Karpas-422 (cell line): Measurements from ENCODE around the gene PABPC5. TPM values are rescaled to one million over a fixed set of nuclear protein-coding genes. Genes with fewer than 3 reads are reported as not detected.

ENCODE experiments used
- DNase-seq: peaks from one replicate; pipeline ENCODE4 v3.0.0-alpha.2; 2015
- H2AFZ ChIP-seq: fragments of 200-600 bp; sonication (generic); 2 replicates; pipeline ENCODE4 v1.6.1; 2014; ENCODE audit warnings: antibody characterized with exemption, low read length, mixed read lengths
- H3K27ac ChIP-seq: fragments of 200-600 bp; sonication (generic); 2 replicates; pipeline ENCODE4 v1.5.1; 2014; ENCODE audit warnings: mild to moderate bottlenecking, low read length, moderate library complexity
- H3K27me3 ChIP-seq: fragments of 200-600 bp; sonication (generic); 2 replicates; pipeline ENCODE4 v1.6.1; 2014; ENCODE audit warnings: low read length, mixed read lengths
- H3K36me3 ChIP-seq: fragments of 200-600 bp; sonication (generic); 2 replicates; pipeline ENCODE4 v1.6.1; 2014; ENCODE audit warnings: low read length, mixed read lengths; ENCODE audit not compliant: insufficient read depth
- H3K4me1 ChIP-seq: fragments of 200-600 bp; sonication (generic); 2 replicates; pipeline ENCODE4 v1.6.1; 2014; ENCODE audit warnings: mild to moderate bottlenecking, low read length, mixed read lengths
- H3K4me2 ChIP-seq: fragments of 200-600 bp; sonication (generic); 2 replicates; pipeline ENCODE4 v1.6.1; 2014; ENCODE audit warnings: low read length, low read depth, mild to moderate bottlenecking; ENCODE audit not compliant: poor library complexity, severe bottlenecking
- H3K4me3 ChIP-seq: fragments of 200-600 bp; sonication (generic); 2 replicates; pipeline ENCODE4 v1.5.1; 2014; ENCODE audit warnings: mild to moderate bottlenecking, antibody characterized with exemption, low read length, mixed read lengths
- H3K79me2 ChIP-seq: fragments of 200-600 bp; sonication (generic); 2 replicates; pipeline ENCODE4 v1.6.1; 2014; ENCODE audit warnings: mild to moderate bottlenecking, low read length, mixed read lengths
- H3K9ac ChIP-seq: fragments of 200-600 bp; sonication (generic); 2 replicates; pipeline ENCODE4 v1.6.0; 2014; ENCODE audit warnings: low read length
- H3K9me2 ChIP-seq: fragments of 200-600 bp; sonication (generic), shearing (Covaris generic); replicated peaks from 2 replicates; pipeline ENCODE4 v1.6.0; 2014; ENCODE audit warnings: mild to moderate bottlenecking, low read length, moderate library complexity; ENCODE audit not compliant: insufficient read depth
- H3K9me3 ChIP-seq: fragments of 300-700, 200-600 bp; sonication (generic); 2 replicates; pipeline ENCODE4 v1.6.1; 2014; ENCODE audit warnings: low read length, mixed read lengths
- H4K20me1 ChIP-seq: fragments of 200-600 bp; sonication (generic); 2 replicates; pipeline ENCODE4 v1.6.1; 2014; ENCODE audit warnings: mild to moderate bottlenecking, antibody characterized with exemption, low read length, low read depth; ENCODE audit not compliant: insufficient read depth
- small RNA-seq: library from RNA; depleted of rRNA; stranded (forward); fragments of <200 nt; gene quantifications from one replicate; pipeline ENCODE3, GENCODE V24; 2014
- total RNA-seq: library from RNA; depleted of rRNA; stranded (reverse); fragments of >200 nt; shearing (Covaris generic); gene quantifications from 2 replicates; pipeline ENCODE4 v1.2.3, GENCODE V29; 2014; ENCODE audit warnings: low replicate concordance; rRNA removed

The PABPC5 gene
- total RNA-seq = not detected in 2 replicates

DNA sequence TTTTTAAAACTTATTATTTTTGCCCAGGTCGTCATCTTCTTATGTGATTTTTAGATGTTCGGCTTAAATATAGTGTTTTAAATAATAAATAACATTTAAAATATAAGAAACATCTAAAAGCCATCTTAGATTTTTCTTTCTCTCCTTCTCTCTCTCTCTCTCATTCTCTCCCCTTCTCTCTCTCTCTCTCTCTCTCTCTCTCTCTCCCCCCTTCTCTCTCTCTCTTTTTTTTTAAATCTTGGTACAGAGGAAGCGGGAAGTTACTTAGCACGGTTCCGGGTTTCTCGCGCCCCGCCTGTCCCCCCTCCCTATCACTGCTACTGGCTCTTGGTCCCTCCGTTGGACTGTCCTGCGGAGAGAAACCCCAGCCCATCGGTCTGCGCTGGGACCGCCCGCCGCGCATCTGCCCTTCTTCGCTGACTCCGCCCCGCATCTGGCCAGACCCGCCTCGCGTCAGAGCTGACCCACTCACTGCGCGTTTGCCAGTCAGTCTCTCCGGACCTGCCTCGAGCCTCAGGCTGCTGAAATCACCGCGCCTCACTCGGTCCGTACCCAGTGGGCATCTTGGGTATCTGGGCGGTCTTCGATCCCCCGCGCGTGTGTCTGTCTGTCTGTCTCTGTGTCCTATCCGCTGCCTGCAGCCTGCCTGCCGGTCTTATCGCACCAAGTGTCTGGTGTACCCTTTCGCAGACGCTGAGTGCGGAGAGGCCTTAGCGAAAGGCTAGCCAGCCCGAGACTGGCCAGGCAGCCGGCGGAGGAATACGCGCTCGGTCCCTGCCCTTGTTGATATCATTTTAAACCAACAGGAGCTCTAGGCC lies at the start of gene PABPC5:
PABPC5 (plus strand) TSS at position 489 of the 818 bp plus-strand sequence. CDS start 739 bp downstream, outside the sequence.
- no peak within 1 kb of the TSS for H2AFZ ChIP-seq
- no peaks in the 10 kb centered on the region for H3K9me2 ChIP-seq
- no peaks in the 10 kb centered on the region for H3K36me3 ChIP-seq
- no peak for DNase-seq
- no peaks in the 10 kb centered on the region for H4K20me1 ChIP-seq
- H3K79me2 ChIP-seq = no peaks in the 10 kb centered on the region
- no peak within 1 kb of the TSS for H3K4me3 ChIP-seq
- H3K27me3 ChIP-seq = no peaks in the 10 kb centered on the region
- no peak within 1 kb of the TSS for H3K27ac ChIP-seq
- no peak within 1 kb of the TSS for H3K9ac ChIP-seq
- no peaks in the 10 kb centered on the region for H3K4me1 ChIP-seq
- peaks cover 26% of the 10 kb centered on the region for H3K9me3 ChIP-seq
- no peak within 1 kb of the TSS for H3K4me2 ChIP-seq

GRCh38 chrX:91389026-91389425 lies 45.6 kb upstream of the PABPC5 start:
- H3K4me2 ChIP-seq = no peak overlapping the region
- no peak for DNase-seq
- no peaks in the 10 kb centered on the region for H3K9me2 ChIP-seq

DNA sequence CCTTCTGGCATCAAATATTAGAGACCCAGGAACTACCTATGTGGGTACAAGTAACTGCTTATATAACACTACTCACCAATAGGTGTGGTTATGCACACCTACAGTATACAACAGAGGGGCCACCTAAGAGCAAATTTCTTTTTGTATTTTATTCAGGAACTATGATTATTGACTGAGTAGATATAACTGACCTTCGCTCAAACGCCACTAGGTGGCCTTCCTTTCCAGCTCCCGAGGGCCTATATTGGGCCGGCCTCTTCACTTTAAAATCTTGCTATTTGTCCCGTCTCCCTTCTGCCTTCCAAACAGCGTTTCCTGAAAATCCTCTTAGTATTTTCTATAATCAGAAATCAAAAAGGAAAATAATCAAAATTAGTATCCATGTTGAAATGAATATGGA lies 19.9 kb upstream of the PABPC5 start:
- no peaks in the 10 kb centered on the region for H4K20me1 ChIP-seq
- peak; percentile 45 for DNase-seq
- no peak overlapping the region for H3K4me2 ChIP-seq
- peaks cover 12% of the 10 kb centered on the region; the same call in 1 of the 2 replicates for H3K9me3 ChIP-seq
- no peak overlapping the region for H3K27ac ChIP-seq
- no peaks in the 10 kb centered on the region for H3K27me3 ChIP-seq
- H2AFZ ChIP-seq = no peak overlapping the region
- H3K4me1 ChIP-seq = no peaks in the 10 kb centered on the region
- no peak overlapping the region for H3K9ac ChIP-seq
- H3K9me2 ChIP-seq = no peaks in the 10 kb centered on the region
- no peak overlapping the region for H3K4me3 ChIP-seq
- H3K79me2 ChIP-seq = no peaks in the 10 kb centered on the region
- no peaks in the 10 kb centered on the region for H3K36me3 ChIP-seq

More at GRCh38 chrX:91389026-91389425, 45.6 kb upstream of the PABPC5 start:
- Histone ChIP-seq H3K4me1 (no peaks in the 10 kb centered on the region), H3K27me3 (no peaks in the 10 kb centered on the region), H3K4me3 (no peak overlapping the region), H3K9me3 (peaks cover 20% of the 10 kb centered on the region), H4K20me1 (no peaks in the 10 kb centered on the region), H3K79me2 (no peaks in the 10 kb centered on the region), H3K27ac (no peak overlapping the region), H2AFZ (no peak overlapping the region), H3K36me3 (no peaks in the 10 kb centered on the region), H3K9ac (no peak overlapping the region)

DNA sequence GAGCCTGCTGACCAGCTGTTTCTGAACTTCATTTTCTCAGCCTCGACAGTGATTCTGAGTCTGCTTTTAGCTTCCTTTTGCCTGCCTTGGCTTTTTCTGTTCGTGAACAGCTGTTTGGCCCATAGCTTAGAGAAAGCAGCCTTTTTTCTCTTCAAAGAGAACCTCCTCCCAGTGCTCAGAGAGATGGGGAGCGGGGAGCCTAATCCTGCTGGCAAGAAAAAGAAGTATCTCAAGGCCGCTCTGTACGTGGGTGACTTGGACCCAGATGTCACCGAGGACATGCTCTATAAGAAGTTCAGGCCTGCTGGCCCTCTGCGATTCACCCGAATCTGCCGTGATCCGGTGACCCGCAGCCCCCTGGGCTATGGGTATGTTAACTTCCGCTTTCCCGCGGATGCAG lies 756 bp downstream of the PABPC5 start:
- DNase-seq = no peak
- no peaks in the 10 kb centered on the region for H3K36me3 ChIP-seq
- H3K9ac ChIP-seq = no peak overlapping the region
- no peaks in the 10 kb centered on the region for H3K9me2 ChIP-seq
- H2AFZ ChIP-seq = no peak overlapping the region
- H3K4me3 ChIP-seq = no peak overlapping the region
- H3K9me3 ChIP-seq = peaks cover 26% of the 10 kb centered on the region
- no peak overlapping the region for H3K27ac ChIP-seq
- H3K4me2 ChIP-seq = no peak overlapping the region
- H3K27me3 ChIP-seq = no peaks in the 10 kb centered on the region
- H4K20me1 ChIP-seq = no peaks in the 10 kb centered on the region
- H3K4me1 ChIP-seq = no peaks in the 10 kb centered on the region
- no peaks in the 10 kb centered on the region for H3K79me2 ChIP-seq

Small RNAs within 50 kb of the gene (small RNA-seq; reads per million reads assigned to genes)
- gene AL662874.1 = not detected
